HG02588 (cell line): Measurements from ENCODE around the gene WWOX.

Source experiments
- ATAC-seq: cut with Tn5 transposase; IDR thresholded peaks from one replicate; pipeline ENCODE4 v1.9.1; 2021; ENCODE audit warnings: mild to moderate bottlenecking, moderate library complexity; ENCODE audit not compliant: unreplicated experiment

WWOX gene

DNA sequence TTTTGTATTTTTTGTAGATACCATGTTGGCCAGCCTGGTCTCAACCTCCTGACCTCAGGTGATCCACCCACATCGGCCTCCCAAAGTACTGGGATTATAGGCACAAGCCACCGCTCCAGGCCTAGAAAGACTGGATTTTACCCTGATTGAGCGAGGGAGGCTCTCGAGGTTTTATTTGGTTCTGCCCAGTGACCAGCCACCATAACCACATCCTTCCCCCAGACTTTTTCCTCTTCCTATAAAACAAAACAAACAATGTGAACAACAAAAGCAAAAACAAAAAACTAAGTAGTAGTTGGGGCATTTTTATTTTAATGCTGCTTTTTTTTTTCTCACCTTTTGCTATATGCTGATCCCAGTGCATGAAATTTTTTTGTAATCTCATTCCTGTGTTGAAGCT, 991.5 kb downstream of the WWOX start:
- ATAC-seq: no peak

DNA sequence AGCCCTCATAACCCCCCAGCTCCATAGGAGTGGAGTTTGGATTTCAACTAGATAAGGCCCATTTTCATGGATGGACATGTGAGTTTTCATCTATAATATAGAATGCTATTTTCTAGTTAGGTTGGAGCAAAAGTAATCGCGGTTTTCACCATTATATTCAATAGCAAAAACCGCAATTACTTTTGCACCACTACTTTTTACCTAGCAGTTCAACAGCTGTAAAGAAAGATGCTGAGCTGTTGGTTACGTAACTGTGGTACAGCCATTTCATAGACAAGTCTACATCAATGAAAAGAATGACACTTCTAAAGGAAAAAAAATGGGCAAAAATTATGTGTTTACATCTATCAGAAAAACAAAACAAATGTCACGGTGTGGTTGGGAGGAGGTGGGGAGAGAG, 993.4 kb downstream of the WWOX start:
- ATAC-seq: no peak

DNA sequence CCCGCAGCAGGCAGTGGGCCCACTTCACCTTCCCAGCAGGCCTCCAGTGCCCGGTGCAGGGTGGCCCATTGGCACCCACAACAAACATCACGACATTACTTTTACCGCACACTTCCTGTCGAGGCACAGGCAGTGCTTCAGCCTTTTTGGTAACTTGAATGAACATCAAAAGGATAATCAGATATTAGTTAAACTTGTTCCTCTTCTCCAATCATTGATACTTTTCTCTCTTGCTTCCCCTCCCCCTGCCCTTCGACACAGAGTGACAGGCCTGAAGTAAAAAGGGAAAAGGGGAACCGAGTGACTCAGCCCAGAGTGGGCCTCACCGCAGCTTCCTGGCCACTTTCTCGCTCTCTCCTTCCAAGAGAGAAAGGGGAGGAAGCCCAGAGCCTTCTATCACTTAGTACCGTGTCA, 994.1 kb downstream of the WWOX start:
- no peak for ATAC-seq

DNA sequence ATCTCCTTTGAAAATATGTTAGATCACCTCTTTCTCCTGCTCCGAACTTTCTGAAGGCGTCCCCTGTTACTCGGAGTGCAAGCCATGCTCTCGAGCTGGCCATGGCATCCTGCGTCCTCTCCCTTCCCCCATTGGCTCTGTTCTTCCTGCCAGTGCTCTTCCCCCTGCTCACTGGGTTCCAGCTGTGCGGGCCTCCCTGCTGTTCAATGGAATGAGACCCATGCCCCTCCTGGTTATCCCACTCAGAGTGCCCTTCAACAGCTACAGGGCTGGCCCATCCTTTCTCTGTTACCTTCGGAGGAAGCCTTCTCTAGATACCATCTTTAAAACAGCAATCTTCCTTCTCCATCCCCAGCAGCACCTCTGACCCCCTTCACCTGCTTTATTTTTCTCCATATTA, 996.8 kb downstream of the WWOX start:
- ATAC-seq: no peak

DNA sequence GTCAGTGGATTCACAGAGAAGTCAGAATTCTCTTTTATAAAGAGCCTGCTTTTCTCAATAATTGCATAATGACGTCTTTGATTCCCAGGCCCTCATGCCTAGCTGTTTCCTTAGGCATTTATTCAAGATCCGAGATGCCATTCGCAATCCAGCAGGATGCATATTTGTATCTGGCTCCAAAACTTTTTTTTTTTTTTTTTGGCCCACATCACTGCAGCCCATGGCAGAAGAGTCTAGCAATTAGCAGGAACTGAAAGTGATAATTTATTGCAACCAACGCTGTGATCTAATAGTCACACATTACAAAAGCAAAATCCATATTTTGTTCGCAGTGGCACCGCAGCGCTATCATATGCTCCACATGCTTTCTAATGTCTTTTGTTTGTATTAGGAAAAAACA, 997.7 kb downstream of the WWOX start:
- no peak for ATAC-seq

DNA sequence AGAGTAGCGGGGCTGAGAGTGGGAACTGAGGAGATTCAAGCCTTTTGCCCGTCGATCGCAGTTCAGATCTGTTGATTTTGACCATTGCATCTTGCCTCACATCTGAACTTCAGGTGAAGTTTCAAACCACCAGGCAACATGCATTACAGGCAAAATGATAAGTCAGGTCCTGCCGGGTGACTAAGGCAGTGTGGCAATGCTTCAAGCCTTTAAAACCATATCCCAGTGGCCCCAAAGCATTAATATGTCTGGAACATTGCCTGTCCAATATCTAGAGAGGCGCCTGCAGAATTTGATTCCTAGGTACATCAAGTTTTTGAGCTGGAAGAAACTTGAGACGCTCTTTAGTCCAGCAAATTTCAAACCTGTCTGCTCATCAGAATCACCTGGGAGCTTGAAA, 998.3 kb downstream of the WWOX start:
- no peak for ATAC-seq

DNA sequence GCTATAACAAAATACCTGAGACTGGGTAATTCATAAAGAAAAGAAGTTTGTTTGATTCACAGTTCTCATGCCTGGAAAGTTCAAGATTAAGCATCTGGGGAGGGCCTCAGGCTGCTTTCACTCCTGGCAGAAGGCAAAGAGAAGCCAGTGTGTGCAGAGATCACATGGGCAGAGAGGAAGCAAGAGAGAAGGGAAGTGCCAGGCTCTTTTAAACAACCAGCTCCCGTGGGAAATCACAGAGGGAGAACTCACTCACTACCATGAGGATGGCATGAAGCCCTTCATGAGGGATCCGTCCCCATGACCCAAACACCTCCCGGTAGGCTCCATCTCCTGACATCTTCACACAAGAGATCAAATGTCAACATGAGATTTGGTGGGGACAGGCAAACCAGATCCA, 999.5 kb downstream of the WWOX start:
- no peak for ATAC-seq

DNA sequence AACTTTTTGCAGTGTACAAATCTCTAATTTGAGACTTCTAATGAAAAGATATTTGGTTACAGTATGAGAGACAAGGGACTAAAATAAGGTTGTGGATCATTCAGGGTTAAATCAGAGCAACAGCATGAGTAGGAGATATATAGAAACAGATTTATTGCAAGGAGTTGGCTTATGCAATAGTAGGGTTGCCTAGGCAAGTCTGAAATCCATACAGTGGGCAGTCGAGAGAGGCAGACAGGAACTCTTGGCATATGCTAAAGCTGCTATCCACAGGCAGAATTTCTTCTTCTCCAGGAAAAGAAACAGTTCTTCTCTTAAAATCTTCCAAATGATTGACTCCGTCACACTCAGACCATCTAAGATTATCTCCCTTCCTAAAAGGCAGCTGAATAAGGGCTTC, 1000.3 kb downstream of the WWOX start:
- ATAC-seq: no peak

DNA sequence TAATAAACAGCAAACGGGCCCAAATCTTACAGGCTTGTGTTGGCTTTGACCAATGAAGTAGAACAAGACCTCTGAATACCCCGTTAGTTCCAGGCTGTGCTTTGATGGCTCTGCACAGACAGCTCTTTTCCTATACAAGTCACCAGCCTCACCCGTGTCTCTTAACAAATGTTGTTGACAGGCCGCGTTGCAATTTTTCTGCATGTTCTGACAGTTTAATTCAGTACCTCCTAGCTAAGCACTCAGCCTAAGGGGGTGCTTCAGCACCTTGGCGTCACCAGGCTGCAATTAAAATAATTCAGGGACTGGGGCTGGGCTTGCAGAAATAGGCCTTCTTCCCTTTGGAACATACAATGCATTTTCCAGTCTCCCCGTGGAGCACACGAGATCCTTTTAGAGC, 1001.0 kb downstream of the WWOX start:
- no peak for ATAC-seq

DNA sequence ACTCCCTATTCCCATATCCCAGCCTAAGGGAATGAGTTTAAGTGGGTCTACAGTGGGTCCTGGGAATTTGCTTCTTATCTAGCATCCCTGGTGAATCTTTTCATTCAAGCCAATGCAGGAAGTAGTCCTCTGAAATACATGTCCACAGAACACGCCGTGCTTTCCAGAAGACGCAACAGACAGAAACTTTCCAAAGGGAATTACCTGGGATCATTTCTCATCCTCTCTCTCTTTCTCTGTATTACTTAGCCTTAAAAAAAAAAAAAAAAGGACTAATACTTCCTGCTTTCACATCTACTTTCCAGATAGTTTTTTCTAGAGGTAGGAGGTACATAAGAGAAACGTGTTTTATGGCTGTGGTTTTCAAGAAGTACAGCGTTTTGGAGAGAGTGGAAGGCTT, 1002.0 kb downstream of the WWOX start:
- ATAC-seq: no peak

DNA sequence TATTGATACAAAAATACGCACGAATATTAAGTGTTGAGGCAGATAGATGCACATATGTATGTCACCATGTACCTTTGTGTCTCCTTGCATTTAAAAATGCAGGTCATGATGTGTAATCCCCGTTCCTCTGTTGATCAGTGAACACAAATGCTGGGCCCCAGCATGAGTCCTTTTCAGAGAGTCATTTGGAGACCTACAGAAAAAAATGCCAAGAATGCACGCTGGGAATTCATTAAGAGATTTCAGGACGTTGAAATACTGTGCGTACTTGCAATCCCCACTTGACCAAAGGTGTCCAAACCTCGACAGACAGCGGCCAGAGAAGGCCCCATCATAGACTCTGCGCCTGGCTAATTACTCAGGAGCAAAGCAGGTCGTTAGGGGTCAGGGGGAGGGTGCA, 1005.1 kb downstream of the WWOX start:
- ATAC-seq: no peak

DNA sequence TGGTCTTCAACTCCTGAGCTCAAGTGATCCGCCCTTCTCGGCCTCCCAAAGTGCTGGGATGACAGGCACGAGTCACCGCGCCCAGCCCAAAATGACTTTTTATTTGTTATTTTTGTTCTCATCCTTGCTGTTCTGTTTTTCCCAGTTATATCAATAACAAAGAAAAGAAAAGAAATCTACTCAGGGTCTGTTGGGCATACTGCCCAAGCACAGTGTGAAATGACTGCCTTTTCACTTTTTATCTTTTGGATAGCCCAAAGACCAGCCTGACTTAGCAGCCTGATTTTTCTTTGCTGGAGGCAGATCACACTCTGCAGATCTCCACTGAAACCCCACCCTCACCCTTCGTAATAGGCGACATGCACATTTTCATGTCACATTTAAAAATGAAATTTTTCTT, 1007.8 kb downstream of the WWOX start:
- no peak for ATAC-seq

DNA sequence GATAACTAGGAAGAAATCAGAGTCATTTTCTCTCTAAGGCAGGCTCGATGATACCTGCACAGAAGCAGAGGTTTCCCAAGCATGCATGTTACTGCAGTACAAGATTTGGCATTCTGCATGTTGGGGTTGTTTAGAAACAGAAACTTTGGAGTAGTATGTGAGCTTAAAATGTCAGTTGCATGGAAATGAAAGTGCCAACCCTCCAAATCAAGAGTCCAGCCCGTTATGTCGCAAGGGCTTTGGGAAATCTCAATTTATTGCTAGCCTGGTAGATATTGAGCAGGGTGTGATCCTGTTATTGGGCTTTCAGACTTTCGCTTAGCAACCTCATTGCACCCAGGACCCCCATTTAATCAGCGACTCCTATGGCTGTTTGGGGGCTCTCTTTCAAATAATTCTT, 1010.3 kb downstream of the WWOX start:
- ATAC-seq: no peak

DNA sequence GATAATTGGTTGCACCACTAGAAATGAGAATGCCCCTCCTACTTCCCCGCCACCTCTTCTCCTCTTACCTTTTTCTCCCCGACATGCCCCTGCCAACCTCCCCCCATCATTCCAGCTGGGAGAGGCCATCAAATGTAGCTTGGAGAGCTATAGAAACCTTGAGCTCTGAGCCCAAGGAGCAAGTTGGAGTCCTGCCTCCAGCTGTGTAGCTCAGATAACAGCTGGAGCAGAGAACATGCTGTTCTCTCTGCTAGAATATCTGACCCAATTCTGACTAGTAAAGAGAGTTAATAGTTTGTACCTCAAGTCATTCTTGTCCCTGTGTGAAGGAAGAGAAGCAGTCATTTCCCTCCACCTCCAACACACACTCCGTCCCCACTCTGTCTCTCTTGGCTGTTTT, 1010.8 kb downstream of the WWOX start:
- no peak for ATAC-seq

DNA sequence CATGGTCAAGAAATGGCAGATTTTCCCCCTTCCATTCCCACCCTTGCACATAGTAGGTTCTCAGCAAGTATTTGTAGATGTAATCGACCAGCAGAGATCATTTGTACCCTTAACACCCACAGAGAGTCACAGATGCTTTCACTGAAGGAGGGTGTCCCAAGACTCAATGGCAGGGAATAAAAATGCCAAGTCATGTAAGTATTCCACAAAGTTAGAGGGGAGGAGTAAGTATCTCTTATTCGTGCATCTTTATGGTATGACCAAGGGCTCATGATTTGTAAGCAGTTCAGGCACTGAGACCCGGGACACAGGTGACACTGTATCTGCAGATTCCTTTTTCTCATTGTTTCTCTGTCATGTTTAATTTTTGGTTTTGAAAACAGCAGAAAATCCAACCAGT, 1011.5 kb downstream of the WWOX start:
- no peak for ATAC-seq

DNA sequence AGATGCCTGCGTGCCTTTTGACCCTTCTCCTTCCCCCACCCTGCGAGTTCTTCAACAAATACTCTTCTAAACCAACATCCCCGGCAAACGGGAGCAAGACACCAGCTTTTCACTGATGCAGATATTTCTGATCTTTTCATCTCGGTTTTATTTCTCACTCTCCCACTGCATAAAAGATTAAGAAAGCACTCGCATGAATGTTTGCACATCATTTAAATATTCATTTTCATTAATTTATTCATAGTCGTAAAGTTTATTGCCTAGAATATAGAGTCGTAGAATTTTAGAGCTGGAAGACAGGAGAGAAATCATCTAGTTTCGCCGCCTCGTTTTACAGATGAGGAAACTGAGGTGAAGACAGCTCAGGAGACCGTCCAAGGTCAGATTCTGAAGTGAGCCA, 1013.0 kb downstream of the WWOX start:
- no peak for ATAC-seq

DNA sequence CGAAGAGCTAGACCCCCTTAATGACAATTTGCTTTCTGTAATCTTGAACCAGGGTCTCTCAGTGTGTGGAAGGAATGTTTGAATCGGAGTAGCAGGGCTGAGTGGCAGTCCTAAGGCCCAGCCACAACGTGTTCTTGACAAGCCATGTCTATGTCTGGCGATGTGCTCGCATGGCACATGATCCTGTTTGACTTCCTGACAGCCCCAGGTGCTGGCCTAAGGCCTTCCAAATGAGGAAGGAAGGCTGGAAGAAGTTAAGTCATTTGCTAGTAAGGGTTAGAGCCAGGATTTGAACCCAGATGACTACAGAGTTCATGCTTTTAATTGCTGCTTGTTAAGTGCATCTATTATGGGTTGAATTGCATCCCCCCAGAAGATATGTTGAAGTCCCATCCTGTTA, 1014.4 kb downstream of the WWOX start:
- ATAC-seq: no peak

DNA sequence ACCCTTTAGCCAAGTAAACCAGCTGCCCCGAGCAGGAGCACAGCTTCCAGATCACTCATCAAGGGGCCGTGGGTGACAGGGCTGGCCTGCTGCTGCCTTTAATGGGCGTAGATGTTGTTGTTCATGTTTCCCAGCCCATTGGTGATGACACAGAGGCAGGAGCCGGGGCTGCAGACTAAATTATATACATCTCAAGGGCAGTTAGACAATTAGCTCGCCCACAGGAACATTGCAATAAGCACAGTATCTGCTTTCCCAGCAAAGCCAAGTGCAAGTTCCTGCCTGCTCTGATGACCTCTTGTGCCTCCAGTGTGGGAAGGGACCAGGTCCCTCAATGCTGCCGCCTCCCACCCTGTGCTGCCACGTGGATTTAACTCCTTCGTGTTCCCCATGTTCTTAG, 1015.3 kb downstream of the WWOX start:
- ATAC-seq: no peak

DNA sequence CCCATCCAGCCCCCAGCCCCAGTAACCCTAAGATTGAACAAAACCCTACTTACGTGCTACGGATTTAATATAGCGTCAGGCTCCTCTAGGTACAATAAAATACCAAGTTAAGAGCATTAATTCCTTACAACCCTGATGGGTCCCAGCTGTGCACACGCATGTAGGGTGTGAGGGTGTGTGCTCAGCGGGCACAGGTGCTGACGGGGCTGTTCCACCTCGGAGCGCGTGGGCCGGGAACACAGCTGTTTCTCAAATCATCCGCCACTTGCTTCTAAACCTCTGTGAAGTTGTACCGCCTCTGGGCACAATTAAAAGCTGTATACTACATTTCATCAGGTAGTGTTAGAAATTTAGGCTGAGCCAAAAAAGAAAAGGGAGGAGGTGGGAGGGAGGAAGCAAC, 1022.5 kb downstream of the WWOX start:
- no peak for ATAC-seq

DNA sequence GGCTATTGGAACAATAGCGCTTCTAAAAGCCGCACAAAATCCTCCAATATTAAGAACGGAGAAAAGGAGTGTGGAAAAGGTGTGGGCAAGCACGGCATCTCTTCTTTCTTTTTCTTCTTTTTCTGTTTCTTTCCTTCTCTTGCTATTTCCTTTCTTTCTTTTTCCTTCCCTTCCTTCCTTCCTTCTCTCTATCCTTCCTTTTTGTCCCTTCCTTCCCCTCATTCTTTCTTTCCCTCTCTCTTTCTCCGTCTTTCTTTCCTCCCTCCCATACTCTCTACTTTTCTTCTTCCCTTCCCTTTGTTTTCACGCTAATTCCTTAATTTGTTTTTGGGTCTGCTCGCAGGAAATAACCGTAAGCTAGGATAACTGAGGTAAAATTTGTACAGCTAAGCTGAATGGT, 1022.9 kb downstream of the WWOX start:
- ATAC-seq: no peak

DNA sequence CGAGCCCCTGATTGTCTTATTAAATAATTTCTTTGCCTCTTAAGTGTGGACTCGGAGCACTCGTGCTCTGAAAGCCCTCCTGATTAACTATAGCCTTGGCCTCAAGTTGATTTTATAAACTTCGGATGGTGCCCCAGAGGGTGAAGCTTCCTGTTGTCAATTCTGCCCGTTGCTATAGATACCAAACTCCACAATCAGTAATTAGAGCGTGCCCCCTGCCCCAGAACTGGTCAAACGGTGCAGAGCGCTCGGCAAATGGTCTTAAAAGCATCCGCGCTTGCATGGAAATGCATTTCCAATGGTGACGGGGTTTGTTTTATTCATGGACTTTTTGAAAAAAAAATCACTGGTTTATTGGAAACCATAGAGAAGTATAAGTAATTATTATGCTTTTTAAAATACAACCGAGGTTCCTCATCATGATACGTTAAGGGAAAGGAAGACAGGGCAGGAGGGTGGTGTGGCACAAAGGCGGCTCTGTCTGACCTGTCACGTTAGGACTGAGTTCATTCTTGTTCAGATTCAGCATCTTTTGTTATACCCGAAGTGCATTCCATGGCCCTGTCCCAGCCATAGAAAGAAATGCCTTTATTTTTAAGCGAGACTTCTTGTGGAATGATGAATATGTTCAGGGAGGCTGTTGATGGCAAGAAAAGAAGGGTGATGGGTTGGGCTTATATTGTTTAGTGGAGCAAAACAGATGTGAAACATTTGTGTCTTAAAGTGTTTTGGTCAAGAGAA, 1024.7 kb downstream of the WWOX start:
- no peak for ATAC-seq

DNA sequence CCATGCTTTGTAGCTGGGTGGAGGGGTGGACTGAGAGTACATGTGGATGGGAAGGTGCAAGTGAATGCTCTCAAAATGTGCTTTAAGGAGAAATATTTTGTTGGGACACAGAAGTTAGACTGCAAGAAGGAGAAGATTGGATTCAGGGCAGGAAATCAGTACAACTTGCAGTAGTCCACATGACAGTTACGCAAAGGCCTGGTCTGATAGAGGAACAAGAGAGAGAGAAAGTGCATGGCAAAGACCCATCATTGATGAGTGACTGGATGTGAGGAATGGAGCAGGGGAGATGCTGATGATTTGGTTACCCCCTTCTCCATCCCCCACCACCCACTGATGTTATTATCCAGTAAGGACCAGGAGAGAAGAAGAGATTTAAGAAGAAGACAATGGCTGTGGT, 1028.3 kb downstream of the WWOX start:
- ATAC-seq: no peak

DNA sequence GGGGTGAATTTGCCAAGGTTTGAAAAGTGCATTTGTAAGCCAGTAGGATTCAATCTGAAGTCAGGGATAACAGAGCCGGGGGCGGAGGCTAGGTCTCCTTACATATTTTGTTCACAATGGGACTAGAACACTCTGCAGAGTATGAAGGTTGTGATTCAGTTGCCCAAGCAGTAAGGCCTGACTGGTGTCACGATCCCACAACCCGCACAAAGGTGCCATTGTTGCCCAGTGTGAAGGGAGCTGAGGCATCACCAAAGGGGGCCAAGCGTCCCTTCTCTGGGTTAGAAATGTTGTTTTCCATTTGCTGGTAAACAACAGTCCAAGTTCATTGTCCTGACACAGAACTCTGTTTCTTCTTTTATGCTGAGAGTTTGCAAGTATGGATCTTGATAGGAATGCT, 1029.3 kb downstream of the WWOX start:
- no peak for ATAC-seq
